ENCODE data around the gene GNA14.
"Not testable (repeated sequence)": the region's sequence is repeated elsewhere in the genome, so short reads cannot be mapped to it uniquely, and the experiment has no call there.

GNA14 gene

GRCh38 chr9:77589046-77589795 lies 58.9 kb downstream of the GNA14 start:
- no peak for DNase-seq (ENCODE audit: low read depth in 1 of 2, low spot score in 1 of 2)

- DNase-seq (ENCODE audit: low read depth in 1 of 2, low spot score in 1 of 2): no peak
Observed at GRCh38 chr9:77588271-77588937, 59.7 kb downstream of the GNA14 start.

GRCh38 chr9:77587851-77588250 lies 60.3 kb downstream of the GNA14 start:
- DNase-seq (ENCODE audit: low read depth in 1 of 2, low spot score in 1 of 2): no peak

- DNase-seq (ENCODE audit: low read depth in 1 of 2, low spot score in 1 of 2): no peak
Observed at GRCh38 chr9:77587042-77587441, 61.1 kb downstream of the GNA14 start.

- no peak for DNase-seq (ENCODE audit: low read depth in 1 of 2, low spot score in 1 of 2)
Observed at GRCh38 chr9:77586591-77586990, 61.5 kb downstream of the GNA14 start.

GRCh38 chr9:77585335-77585786 lies 62.8 kb downstream of the GNA14 start:
- no peak for DNase-seq (ENCODE audit: low read depth in 1 of 2, low spot score in 1 of 2)

- not testable (repeated sequence) for DNase-seq (ENCODE audit: low read depth in 1 of 2, low spot score in 1 of 2)
Observed at GRCh38 chr9:77584927-77585326, 63.2 kb downstream of the GNA14 start.

- DNase-seq (ENCODE audit: low read depth in 1 of 2, low spot score in 1 of 2): no peak
Observed at GRCh38 chr9:77582961-77583576, 65.1 kb downstream of the GNA14 start.

- no peak for DNase-seq (ENCODE audit: low read depth in 1 of 2, low spot score in 1 of 2)
Observed at GRCh38 chr9:77582525-77582924, 65.6 kb downstream of the GNA14 start.

GRCh38 chr9:77575785-77576184 lies 72.3 kb downstream of the GNA14 start:
- DNase-seq (ENCODE audit: low read depth in 1 of 2, low spot score in 1 of 2): no peak

GRCh38 chr9:77569335-77569734 lies 78.8 kb downstream of the GNA14 start:
- DNase-seq (ENCODE audit: low read depth in 1 of 2, low spot score in 1 of 2): no peak

- no peak for DNase-seq (ENCODE audit: low read depth in 1 of 2, low spot score in 1 of 2)
Observed at GRCh38 chr9:77563174-77563573, 84.9 kb downstream of the GNA14 start.

GRCh38 chr9:77562019-77562748 lies 85.9 kb downstream of the GNA14 start:
- no peak for DNase-seq (ENCODE audit: low read depth in 1 of 2, low spot score in 1 of 2)

GRCh38 chr9:77561331-77562018 lies 86.6 kb downstream of the GNA14 start:
- DNase-seq (ENCODE audit: low read depth in 1 of 2, low spot score in 1 of 2): no peak

GRCh38 chr9:77556396-77556795 lies 91.7 kb downstream of the GNA14 start:
- no peak for DNase-seq (ENCODE audit: low read depth in 1 of 2, low spot score in 1 of 2)

- no peak for DNase-seq (ENCODE audit: low read depth in 1 of 2, low spot score in 1 of 2)
Observed at GRCh38 chr9:77554586-77555105, 93.5 kb downstream of the GNA14 start.

- no peak for DNase-seq (ENCODE audit: low read depth in 1 of 2, low spot score in 1 of 2)
Observed at GRCh38 chr9:77547106-77547730, 100.9 kb downstream of the GNA14 start.

GRCh38 chr9:77546376-77546950 lies 101.7 kb downstream of the GNA14 start:
- no peak for DNase-seq (ENCODE audit: low read depth in 1 of 2, low spot score in 1 of 2)

GRCh38 chr9:77544546-77544945 lies 103.6 kb downstream of the GNA14 start:
- DNase-seq (ENCODE audit: low read depth in 1 of 2, low spot score in 1 of 2): no peak
